Stimulated activated CD8-positive, alpha-beta memory T cell treated with anti-CD3 and anti-CD28 coated beads, Interleukin-2, amount 100 ng/mL, for 48 hours (primary cell): ENCODE results near the gene BACH2.

Experiments
- DNase-seq, 2 donors: peaks; one replicate each; pipeline ENCODE4 v3.0.0-alpha.2; 2020; ENCODE audit warnings: low read depth in 2 of 2

BACH2 gene

DNA sequence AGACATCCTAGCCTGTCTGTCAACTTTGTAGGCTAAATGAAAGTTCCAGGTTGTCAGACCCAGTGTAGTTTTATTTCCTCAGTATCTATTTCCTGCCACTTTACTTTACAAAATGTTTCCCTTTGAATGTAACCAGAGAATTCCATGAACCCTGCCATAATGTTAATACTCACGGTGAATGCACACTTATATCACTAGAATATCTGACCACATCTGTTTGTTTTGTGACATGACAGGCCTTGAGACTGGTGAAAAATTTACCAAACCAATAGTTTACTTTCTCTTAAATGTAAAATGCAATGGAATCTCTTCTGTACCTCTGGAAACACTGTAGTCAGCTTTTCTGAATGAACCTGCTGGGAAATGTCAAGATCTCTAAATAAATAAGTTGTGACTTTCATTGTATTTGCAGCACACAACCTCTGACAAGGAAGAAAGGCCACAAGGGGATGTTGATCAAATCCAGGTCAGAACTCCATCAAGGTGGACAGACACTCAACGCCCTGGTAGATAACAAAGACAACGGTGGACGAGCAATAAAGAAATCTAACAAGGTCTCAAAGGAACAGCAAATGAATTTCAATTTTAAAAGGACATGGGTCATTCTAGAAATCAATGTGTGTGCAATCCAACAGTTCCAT, 59.2 kb downstream of the BACH2 start:
- no peak for DNase-seq

DNA sequence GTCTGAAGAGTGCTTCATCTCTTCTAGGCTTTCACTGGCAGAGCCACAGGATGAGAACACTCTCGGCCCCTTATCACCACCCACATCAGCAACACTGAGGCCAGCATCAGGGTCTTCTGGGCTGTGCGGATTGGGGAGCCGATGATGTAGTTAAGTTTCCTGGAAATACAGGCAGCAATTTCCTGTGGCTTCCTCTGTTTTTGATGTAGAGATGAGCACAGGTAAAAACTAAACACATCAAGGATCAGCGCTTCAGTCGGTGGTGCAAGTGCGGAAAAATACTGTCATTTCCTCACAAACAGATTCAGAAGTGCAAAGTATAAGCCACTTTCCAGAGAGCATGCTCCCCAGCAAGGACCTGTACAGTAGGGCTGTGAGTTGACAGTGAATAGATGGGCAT, 62.6 kb downstream of the BACH2 start:
- peak; percentile 51 to 64 for DNase-seq

DNA sequence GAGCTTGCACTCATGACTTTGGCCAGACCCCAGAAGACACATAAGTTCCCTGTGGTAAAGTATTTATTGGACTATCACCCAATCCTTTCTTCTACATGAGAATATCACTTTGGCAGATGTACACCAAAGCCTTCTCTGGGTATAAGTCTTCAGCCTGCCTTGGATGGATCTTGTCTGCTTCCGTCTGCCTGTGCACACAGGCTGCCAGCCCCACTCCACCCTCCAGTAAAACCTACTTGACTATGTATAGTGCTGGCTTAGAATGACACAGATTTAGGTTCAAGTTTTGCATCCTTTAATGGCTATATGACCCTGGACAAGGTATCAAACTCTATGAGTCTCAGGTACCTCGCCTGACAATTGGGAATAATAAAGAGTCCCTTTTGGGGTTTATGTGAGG, 63.4 kb downstream of the BACH2 start:
- DNase-seq: no peak

DNA sequence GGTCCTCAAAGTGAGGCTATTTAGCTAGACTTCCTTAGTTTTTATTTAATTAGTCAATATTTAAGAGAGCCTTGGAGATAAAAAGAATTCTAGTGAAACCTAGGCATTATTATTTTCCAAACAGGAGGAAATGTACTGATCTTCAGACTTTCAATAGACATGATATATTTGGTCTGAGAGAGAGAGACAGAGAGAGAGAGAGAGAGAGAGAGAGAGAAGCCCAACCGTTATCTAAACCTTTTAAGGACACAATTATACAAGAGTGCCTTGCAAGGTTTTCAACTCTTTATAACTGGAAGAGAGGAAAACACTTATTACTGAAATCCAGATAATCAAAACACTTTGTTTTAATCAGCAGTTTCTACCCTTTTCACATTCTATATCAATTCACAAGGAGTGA, 64.8 kb downstream of the BACH2 start:
- DNase-seq: no peak

DNA sequence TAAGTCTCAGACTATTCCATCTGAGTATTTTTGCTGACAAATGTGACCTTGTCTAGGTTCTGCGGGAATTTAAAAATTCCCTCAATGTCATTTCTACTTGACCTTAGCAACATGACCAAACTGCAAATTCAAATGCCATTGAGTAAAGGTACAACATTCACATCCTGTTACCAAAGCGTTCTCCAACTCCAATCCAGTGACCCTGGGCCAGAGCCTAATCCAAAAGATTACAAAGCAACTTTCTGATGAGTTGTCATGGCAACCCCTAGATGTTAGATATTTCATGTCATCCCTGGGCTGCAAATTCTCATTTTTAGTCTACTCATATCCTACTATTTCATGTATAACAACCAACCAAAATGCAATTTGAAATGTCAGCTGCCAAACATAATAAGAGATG, 65.3 kb downstream of the BACH2 start:
- DNase-seq: no peak

DNA sequence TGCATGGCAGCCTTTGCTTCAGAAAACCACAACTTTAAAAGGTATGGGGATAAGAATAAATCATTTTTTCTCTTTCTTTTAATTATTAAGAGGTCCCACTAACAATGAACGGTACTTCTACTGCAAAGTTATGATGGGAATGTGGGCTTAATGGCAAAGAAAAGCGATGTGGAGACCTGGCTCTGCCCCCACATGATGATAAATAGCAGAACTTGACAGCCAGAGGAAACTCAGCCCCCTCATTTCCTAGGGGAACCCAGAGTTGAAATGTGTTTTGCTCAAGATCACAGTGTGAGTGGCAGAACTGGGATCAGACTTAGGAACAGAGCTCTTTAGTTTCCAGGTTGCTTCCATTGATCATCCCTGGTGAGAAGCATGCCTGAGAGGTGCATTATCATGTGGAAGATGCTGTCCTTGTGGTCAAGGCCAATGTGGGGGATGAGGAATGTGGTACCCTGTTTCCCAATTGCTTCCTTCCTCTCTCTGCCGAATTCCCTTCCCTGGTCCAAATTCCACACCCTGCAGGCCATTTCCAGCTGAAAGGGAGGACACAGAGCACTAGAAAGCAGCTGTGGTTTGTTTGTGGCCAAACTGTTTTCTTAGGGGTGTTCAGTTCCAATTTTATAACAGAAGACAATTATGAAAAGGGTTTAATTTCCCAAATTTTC, 66.0 kb downstream of the BACH2 start:
- DNase-seq: no peak

DNA sequence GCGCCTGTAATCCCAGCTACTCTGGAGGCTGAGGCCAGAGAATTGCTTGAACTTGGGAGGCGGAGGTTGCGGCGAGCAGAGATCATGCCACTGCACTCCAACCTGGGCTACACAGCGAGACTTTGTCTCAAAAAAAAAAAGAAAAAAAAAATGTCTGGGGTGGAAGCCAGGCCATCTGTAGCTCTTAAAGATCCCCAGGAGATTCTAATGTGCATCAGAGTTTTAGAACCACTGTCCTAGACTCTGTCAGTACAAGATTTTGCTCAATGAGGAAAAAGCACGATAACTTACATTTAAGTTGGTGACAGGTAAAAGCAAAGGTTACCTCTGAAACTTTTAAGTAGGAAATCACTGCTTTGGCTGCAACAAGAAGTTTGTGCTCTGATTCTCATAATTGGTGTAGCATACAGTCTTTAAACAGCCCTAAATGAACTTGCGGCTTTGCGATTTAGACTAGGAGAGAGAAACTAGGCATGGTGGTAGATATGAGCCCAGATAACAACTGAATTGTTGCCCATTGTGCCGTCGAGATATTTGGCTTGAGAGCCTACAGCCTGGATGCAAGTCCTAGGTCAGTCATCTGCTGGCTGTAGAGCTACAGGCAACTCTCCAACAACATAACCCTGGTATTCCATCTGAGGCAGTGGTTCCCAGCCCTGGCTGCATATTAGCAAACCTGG, 67.2 kb downstream of the BACH2 start:
- no peak for DNase-seq

DNA sequence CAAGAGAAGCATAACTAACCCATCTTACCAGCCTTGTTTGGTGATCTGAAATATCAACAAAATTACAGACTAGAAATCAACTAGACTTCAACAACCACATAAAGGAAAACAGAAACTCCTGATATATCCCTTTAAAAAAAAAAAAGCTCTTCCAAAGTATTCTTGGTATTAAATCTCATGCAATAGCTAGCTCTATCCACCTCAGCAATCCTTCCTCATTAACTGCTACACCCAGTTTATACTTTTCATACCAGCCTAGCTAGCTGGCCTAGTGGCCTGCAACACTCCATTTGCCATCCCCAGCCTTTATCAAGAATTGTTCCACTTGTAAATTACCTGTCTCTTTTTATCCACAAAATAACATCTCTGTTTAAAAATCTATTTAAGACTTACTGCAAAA, 69.0 kb downstream of the BACH2 start:
- no peak for DNase-seq

DNA sequence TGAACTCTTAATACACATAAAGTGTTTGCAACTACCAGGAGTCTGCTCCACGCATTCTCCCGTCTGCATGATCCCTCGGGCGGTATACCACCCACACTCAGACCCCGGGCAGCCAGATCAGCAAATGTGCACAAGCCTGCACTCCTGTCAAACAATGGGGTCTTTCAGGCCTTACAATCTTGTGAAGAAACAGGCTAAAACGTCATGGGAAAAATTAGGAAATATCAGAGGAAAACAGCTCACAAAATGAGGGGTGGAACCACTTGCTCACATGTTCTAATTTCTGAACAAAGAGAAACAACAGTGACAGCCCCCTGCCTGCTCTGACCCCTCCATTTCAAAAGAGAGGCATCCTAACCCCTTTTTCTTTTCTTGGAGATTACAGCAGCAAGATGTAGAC, 69.4 kb downstream of the BACH2 start:
- DNase-seq: no peak

DNA sequence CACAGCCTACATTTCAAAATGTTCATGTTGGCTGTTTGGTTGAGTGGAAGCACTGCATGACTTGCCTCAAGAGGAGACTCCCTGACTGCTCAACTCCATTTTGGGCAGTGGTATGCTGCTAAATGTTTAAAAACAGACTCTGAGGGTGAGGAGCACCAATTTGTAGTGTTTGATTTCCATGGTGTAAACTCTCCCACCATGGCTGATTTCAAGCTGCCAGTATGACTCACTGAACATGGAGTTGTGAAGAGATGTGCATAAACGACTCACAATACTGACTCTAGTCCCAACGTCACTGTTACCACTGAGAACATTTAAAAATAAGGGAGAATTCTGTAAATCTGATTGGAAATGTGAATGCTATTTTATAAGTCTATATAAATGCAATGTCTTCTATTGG, 70.4 kb downstream of the BACH2 start:
- DNase-seq: no peak

DNA sequence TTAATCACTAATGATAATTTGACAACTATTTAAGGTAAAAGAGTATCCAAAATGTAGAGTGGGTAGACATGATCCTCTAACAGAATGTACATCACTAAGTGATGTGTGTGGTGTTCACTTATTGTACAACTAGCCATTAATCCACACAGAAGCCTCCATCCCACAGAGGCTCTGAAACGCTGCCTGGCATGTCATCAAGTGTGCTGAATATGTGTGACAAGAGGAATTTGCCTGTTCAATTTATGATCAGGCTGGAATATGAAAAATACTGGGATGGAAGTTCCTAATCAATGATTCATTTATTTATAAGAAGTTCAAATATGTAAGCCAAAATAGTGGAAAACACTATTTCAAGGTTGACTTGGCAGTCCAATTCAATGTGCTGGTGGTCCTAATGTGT, 72.4 kb downstream of the BACH2 start:
- DNase-seq: no peak

DNA sequence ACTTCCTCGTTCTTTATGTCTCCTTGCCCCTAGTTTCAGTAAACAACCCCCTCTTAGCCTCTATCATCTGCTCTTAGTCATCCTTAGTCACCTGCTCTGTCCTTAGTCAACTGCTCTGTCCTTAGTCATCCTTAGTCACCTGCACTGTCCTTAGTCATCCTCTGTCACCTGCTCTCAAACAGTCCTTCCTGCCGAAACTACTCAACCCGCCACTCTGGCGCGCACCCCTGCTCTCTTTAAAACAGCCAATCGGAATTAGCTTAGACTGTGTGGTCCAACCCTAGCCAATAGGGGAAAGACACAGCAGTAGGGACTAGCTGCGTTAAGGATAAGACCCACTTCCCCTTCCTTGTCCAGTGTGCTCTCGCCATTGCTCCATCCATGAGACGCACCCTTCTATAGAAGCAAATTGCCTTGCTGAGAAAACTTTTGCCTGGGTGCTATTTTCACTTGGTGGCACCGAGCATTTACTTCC, 73.9 kb downstream of the BACH2 start:
- DNase-seq: no peak

DNA sequence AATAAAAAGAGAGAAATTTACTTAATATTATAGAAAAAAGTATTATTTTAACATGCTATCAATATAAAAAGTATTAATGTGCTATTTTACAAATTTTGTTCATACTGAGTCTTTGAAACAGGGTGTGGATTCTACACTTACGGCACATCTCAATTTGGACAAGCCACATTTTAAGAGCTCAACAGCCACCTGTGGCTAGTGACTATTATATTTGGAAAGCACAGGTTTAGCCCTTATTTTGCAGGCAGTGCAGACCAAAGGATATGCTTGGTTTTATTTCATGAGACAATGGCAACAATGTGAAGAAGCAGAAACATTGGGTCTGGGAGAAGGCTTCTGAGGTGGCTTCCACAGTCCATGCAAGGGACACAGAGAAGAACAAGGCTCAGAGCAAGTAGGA, 74.6 kb downstream of the BACH2 start:
- DNase-seq: no peak

DNA sequence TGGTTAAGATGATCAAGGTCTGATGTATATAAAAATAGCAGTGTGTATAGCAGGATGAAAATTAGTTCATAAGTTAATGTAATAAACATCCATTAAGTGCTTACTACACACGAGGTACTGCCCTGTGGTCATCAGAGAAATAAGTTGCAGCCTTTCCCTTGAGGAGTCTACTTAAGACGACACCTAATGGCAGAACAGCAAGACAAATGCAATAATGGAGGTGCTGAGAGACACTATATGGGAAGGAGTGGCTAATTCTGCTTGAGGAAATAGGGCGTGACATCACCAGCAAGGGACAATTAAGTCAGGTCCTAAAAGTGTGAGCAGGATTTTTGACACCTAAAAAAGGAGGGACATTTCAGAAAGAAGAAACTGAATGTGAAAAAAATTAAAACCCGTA, 75.2 kb downstream of the BACH2 start:
- DNase-seq: no peak

DNA sequence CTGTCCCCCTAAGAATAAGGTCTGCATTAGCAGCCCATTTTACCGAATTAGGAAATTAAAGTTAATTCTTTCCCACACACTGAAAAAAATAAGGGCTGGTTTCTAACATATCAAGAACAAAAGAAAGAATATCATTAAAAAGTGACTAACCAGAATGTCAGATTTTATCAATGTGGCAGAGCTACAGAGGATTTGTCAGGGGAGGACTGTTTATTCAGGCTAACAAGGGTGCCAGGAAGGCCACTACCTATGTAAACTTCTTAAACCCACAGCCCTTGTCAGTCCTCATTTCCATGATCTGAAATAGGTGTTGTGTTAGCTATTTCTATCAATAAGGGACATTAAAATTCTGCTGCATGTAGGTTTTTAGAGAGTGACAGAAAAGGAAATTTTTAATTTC, 76.4 kb downstream of the BACH2 start:
- no peak for DNase-seq

DNA sequence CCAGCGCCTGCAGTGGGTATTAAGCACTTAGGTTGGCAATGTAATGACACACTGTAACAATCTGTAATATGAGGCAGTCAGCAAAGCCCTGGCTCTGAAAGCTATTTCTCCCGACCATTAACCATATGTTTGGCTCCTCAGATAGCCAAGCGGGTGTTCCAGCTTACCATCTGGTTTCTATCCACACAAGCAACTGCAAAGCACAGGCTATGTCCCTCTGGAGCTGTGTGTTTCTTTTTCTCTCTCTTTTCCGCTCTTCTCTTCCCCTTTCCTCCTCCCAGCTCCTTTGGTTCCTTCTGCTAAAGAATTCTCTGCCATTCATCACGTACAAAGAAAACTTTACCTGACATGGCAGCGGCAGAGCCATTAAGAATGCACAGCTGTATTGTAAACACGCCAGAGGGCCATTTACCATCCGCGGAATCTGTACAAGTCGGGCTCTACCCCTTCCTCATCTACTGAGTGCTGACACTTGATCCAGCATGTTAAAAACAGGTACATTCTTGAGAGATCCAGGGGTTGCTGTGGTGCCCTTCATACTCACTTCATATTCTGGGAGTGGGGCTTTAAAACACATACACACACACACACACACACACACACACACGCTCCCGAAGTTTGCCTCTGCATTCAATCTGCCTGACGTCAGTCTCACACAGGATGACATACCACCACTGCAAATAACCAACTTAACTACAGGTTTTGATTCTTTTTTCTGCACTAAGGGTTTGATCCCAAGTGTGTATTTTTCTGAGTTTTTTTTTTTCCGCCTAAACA, 77.2 kb downstream of the BACH2 start:
- DNase-seq: no peak

DNA sequence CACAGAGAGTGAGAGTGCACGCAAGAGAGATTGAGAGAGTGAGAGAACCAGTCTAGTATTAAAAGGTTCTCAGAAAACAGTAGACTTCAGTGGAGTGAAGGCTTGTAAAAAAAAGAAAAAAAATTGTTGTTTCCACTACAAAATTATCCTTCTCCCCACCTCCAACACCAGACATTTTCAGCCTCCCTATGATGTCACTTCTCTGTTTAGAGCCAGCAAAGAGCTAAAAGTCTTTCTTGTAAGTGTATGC, 77.8 kb downstream of the BACH2 start:
- DNase-seq: no peak

DNA sequence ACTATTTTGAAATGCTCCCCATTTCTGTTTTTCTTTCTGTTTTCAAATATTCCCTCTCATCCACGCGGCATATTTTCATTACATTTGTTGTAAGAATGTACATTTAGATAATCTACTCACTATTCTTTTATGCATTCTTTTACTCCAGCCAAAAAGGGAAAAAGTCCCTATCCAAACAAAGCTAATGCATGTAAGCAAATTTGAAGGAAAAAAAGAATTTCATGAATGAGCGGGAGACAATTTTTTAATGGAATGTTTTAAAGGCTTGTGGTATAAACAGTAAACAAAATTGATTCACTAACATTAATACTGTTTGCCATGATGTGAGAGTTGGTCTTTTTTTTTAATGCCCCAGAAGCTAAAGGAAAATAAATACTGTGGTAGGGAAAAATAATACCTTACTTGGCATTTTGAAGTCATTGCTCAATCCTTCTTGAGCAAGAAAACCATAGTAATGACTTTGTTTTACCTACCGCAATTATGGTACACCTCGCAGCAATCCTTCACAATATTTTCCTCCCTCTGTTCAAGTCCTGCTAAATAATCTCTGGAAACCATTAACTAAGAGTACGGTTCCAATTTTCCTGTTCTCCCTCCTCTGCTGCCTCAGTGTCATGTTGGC, 79.0 kb downstream of the BACH2 start:
- DNase-seq: no peak

DNA sequence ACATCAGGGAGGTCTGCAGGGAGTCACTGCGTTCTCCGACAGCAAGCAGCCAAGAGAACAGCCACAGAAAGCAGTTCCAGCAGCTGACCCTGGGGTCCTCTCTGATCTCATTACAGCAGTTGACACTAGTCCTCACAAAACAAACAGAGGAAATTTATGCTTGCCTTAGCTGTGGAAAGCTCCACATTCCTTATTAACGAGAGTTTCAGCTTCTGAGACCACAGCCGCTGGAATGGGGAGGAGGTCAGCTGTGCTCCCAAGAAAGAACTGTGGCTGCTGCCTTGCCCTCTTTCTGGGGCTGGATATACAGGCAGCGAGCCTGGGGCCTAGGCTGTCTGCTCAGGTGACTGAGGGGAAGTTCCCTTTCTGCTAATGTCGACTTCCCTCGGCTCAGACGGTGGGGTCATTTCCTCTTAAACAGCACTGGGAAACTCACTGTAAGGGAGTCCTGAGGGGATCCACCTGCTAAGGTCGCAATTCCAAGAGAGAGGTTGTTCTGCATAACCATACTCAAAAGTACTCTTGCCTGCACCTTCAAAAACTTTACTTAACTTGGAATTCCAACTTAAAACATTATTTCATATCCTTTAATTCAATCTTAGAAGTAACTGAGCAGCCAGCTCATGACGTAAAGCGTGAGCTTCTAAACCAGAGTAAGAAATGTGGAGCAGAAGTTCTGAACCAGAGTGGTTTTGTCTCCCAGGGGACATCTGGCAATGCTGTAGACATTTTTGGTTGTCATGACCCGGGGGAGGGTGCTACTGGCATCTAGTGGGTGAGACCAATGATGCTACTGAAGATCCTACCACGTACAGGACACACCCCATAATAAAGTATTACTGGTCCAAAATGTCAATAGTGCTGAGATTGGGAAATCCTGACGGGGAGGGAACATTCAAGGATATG, 80.3 kb downstream of the BACH2 start:
- DNase-seq: no peak

DNA sequence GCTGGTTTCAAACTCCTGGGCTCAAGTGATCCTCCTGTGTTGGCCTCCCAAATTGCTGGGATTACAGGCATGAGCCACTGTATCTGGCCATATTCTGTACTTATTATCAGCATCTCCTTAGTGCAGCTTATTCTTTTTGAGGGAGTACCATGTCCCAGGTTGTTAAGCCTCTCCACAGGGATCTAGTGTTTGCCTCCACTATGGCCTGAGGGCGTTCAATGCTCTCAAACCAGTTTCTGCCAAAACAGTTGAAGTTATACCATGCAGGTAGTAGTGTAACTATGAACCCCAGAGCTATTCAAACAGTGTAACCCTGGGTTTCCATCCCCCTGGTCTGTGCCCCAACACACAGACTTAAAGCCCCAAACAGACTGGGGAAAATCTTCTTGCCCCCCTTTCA, 81.7 kb downstream of the BACH2 start:
- DNase-seq: no peak

DNA sequence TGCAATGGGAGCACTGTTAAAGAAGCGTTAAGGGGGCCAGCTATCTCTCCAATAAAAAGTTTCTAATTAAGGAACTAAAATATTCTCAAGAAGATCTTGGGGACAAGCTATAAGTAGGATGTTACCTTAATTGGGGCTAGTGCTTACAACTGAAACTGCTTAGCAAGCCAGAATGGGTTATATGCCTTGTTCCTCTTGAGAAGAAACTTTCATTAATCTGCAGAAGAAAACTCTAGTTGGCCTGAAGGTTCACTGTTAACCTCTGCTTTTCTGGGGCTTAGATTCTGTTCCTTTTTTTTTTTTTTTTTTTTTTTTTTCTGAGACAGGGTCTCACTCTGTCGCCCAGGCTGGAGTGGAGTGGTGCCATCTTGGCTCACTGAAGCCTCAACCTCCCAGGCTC, 82.2 kb downstream of the BACH2 start:
- no peak for DNase-seq
